T follicular helper cell (primary cell): ENCODE data around the gene ATIC.

Source experiments
- DNase-seq: peaks from one replicate; pipeline ENCODE4 v3.0.0-alpha.2; 2020; ENCODE audit warnings: low read depth

Gene ATIC

DNA sequence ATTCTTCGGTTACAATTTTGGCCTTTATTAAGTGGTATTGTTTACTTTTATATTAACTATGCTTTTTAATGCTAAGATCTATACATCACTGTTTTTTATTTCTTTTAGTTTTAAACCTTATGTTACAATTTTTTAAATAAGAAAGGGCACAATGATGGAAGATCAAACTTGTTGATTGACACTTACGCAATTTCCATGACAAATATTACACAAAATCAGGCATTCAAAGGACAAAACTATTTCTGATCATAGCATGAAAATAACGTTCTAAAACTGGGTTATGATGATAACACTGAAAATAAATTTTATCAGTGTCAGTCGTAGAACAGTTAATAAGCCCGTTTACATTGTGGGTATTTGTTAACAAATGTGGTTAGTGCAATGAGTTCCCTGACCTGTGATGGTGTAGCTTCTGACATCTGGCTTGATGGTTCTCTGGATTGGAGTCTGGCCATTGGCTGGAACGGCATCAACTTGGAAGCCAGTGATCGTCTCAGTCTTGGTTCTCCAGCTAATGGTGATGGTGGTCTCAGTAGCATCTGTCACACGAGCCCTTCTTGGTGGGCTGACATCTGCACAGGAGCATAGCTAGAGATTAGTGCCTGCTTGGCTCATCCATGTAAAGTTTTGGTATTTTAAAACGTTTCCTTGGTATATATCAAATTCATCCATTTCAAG, 64.4 kb downstream of the ATIC start:
- no peak for DNase-seq

DNA sequence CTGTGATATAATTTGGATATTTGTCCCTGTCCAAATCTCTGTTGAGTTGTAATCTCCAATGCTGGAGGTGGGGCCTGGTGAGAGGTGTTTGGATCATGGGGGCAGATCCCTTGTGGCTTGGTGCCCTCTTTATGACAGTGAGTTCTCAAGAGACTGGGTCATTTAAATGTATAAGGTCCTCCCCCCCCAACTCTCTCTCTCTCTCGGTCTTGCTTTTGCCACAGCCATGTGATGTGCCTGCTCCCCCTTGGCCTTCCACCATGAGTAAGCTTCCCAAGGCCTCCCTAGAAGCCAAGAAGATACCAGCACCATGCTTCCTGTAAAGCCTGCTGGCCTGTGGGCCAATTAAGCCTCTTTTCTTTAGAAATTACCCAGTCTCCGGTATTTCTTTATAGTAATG, 65.4 kb downstream of the ATIC start:
- no peak for DNase-seq

- DNase-seq, result no peak
These were observed 66.2 kb downstream of the ATIC start for GRCh38 chr2:215378045-215378444.

GRCh38 chr2:215379039-215379438, 67.2 kb downstream of the ATIC start:
- DNase-seq, result no peak

DNA sequence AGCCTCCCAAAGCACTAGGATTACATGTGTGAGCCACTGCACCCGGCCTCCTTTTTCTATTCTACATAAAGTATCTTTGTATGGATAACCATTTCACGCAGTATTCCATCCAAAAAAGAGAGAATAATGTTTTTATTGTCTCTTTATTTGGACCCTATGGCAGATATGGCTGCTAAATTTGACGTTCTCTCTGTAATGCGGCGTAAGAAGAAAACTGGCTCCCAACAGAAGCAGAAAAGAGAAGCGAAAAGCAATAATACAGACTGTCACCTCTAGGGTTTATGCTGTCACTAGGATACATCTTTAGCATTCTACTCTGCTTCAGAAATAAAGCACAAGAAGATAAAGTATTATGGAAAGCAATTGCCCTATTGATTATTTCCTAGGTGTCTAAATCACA, 68.1 kb downstream of the ATIC start:
- no peak for DNase-seq

DNA sequence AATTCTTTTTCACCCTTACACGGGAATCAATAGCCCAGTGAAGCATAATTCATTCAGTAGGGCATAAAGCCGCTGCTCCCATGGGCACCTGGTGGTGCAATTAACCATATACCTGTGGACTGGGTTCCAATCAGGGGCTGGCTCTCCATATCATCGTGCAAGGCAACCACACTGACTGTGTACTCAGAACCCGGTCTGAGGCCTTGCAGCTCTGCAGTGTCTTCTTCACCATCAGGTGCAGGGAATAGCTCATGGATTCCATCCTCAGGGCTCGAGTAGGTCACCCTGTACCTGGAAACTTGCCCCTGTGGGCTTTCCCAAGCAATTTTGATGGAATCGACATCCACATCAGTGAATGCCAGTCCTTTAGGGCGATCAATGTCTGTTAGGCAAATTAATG, 68.8 kb downstream of the ATIC start:
- no peak for DNase-seq

DNA sequence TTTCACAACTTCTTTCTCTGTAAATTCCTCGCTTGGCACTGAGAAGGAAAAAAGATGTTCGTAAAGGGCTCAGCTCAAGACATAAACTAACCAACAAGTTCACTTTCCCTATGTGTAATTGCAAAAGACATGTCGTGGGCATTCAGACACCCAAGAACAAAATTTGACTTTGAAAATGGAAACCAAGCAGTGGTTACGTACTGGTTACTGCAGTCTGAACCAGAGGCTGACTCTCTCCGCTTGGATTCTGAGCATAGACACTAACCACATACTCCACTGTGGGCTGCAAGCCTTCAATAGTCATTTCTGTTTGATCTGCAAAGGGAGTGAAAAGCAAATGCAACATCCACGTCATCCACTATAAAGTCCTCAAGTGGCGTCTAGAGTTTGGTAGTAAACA, 70.2 kb downstream of the ATIC start:
- no peak for DNase-seq

GRCh38 chr2:215382480-215382879, 70.6 kb downstream of the ATIC start:
- no peak for DNase-seq

DNA sequence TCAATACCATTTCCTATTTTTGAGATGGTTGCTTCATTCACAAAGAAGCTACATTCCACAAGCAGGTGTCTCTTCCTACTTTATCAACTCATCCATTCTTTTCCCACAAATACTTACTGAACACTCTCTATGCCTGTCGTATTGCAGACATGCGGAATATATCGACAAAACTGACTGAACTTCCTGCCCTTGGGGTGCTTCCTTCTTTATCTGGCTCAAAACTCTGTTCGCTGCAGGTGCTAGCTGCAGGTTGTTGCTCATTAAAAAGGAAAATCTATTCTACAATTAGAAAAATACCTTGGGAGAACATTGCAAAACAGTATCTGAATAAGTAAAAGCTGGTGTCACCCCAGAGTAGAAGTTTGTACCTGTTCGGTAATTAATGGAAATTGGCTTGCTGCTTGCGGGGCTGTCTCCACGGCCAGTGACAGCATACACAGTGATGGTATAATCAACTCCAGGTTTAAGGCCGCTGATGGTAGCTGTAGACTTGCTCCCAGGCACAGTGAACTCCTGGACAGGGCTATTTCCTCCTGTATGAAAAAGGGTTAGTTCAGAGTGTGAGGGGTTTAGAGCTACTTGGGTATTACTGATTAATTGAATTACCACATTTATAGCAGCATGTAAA, 71.9 kb downstream of the ATIC start:
- no peak for DNase-seq

- DNase-seq, result no peak
These were observed 72.9 kb downstream of the ATIC start for GRCh38 chr2:215384710-215385109.

DNA sequence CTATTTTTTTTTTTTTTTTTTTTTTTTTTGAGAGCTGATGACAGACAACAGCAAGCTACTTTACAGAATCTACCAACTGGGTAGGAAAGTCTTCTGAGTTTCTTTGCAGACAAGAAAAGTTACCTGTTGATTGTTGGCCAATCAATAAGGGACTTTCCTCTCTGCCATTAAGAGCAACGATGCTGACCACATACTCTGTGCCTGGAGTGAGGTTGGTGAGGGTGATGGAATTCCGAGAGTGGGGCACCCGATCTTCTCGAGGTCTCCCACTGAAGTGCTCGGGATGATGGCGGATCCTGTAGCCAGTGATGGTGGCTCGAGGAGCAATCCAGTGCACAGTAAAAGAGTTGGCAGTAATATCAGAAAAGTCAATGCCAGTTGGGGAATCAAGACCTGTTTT, 74.7 kb downstream of the ATIC start:
- no peak for DNase-seq

DNA sequence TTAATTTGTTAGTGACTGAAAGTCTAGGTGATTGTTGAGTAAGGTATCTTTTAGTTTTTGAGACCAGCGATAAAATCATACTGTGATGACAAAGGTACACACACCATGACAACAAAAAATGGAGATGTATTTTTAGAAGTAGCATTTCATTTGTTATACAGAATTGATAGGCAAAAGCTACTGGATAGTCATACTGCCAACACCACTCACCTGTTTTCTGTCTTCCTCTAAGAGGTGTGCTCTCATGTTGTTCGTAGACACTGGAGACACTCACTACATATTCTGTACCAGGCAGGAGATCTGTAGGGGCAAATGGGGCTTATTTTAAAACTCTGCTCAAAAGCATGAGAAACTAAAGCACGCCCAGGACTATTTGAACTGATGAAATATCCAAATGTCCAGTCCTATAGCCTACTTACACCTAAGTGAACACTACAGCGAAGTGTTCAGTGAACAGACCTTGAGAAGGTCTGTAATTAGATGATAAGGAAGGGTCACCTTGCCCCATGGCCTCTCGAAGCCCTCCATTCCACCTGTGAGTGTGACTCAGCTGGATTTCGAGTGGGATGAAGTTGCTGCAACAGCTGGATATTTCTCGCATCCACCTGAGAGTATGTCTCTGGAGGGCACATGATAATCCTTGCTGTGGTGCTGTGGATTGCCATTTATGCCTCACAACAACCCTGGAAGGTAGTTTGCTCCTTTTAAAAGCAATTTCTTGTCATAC, 76.3 kb downstream of the ATIC start:
- DNase-seq, result no peak

- DNase-seq, result no peak
These were observed 78.7 kb downstream of the ATIC start for GRCh38 chr2:215390550-215390913.

- no peak for DNase-seq
These were observed 79.7 kb downstream of the ATIC start for GRCh38 chr2:215391531-215391930.

DNA sequence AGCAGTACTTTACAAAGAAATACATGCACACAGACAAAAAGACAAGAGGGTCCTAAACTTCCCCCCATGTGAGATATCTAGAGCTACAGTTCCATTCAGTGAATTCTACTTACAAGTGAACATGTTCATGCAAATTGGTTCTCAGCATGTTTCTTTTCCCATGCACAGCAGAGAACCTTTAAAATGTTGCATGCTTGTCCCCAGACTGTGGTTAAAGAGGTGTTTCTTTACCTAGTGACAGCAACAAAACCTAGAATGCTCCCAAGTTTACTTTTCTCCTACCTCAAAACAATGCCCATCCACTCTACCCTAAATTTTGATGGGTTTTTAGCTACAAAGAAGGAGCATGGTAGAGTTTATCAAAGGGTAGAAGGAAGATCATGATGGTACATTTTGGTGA, 80.3 kb downstream of the ATIC start:
- DNase-seq, result no peak

- no peak for DNase-seq
These were observed 80.9 kb downstream of the ATIC start for GRCh38 chr2:215392687-215393270.

DNA sequence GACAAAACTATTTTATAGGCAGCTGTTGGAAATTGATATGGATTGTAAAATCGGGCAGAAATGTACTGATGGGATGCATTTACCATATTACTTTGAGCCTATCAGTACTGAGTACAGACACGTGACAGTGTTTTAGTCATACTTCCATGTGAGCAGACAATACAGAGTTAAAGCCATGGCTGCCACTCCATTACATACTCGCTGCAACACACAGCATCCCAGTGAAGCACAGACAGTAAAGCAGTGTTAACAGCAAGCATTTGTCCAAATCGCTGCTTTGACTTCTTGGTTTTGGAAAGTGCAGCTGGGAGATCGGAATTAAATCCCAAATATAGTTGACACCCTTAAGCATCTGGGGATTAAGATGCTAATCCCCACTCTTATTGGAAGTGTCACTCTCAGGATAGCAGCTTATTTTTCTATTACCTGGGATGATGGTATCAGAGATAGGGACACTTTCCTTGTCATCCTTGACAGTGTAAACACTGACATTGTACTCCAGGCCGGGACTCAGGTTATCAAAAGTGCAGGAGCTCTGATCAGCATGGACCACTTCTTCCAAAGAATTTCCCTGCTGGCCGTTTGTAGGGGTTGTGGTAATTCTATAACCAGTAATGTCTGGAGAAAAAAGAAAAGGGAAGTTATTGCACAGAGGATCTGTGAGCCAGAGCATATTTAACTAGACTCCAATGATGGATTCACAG, 82.4 kb downstream of the ATIC start:
- DNase-seq, result no peak

DNA sequence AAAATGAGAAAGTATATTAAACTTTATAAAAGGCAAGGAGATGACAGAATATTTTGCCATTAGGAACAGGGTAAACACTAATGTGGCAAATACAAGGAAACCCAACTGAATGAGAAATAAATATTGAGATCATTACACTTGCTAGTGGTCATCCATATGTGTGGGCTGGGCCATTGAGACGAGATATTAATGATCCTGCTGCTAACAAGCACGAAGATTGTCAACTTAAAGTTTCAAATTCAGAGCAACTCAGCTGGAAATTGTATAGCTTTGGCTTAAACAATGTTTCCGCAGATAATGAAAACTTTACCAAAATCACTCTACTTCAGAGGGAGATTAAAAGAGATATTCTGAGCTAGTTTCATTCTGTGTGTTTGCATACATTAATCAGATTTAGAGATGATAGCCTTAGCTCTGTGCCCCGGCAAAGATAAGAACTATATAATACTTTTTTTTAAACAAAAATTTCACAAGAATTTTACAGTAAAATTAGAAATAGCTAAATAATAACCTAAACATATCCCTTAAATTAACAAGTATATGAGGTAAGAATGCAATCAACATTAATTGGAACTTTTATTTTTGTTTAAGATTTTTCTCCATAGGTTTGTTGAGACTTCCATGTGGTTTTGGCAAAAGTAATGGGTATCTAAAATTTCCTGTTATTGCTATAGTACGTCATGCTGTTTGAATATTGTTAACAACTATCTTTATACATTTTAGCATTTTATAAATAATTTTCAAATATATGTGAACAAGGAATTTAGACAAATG, 84.0 kb downstream of the ATIC start:
- DNase-seq, result no peak

DNA sequence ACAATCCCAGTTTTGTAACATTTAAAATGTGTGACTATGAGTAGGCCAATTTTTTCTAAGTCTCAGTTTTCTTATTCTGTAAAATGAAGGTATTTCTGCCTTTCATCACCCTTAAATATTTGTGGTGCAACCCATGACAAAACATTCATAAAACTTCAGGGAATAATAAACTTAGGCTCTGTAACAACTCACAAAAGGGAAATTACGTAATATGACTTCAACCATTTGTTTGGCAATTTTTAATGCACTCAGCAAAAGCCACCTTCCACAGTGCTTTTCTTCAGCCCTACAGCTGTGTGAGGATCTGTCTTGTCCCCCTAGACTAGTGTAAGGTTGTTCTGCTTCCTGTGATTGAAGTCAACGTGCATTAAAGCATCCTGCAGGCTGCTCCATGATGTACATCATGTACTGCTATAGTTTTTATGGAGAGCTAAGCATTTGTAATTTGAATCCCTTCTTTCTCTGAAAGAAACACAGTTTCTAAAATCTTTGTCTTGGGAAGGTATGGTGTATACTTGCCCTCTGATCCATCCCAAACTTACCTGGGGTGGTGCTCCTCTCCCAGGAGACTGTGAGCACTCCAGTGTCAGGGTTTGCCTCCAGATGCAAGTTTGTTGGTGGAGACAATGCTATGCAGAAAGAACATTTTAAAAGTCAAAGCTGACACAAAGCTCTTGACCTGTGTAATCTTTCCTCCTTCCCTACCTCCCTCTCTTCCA, 84.9 kb downstream of the ATIC start:
- DNase-seq, result no peak

DNA sequence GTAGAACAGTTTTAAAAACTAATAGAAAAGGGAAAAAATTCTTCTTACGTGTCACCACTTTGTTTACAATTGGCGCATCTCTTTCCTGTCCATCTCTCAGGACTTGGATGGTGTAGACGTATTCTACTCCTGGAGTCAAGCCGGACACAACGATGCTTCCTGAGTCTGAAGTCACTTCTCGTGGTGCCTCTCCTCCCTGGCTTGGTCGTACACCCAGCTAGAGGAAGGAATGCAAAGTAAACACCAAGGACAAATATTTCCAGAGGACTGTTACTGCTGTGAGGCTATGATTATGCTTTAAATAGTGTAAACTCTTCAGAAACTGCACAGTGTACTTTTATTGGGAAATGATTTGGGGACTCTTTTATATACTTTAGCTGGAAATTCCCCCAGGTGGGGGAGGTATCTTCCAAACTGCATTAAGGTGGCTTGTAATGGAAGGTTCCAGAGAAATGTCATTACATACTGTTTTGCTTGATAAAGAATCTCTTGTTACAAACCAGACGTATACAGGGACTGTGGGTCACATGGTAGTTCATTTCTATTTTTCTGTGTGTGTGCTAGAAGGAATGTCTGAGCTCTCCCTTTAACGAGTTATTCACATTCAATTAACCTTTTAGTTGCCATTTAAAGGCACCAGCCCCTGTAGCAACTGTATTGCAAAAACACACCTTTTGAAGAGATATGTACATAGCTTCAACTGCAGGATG, 85.9 kb downstream of the ATIC start:
- no peak for DNase-seq
